HepG2 (cell line): Measurements from ENCODE around the gene SNN. TPM values are rescaled to one million over a fixed set of nuclear protein-coding genes. Genes with fewer than 3 reads are reported as not detected.

ENCODE experiments used
- AKNA ChIP-seq: sonication (generic); formaldehyde crosslinking; IDR thresholded peaks from 2 replicates; pipeline ENCODE4 v1.4.0; 2020; ENCODE audit warnings: missing genetic modification reagents, borderline replicate concordance
- GATAD2A ChIP-seq: IDR thresholded peaks from 2 replicates; pipeline ENCODE4 v1.6.1; 2016
- GPN1 ChIP-seq: sonication (generic); formaldehyde crosslinking; IDR thresholded peaks from 2 replicates; pipeline ENCODE4 v1.5.1; 2020; ENCODE audit warnings: missing genetic modification reagents, borderline replicate concordance
- IRF9 ChIP-seq: sonication (generic); formaldehyde crosslinking; IDR thresholded peaks from 2 replicates; pipeline ENCODE4 v1.8.0; 2022; ENCODE audit warnings: missing genetic modification reagents, mild to moderate bottlenecking, borderline replicate concordance
- KDM3A ChIP-seq: IDR thresholded peaks from 2 replicates; pipeline ENCODE4 v1.6.1; 2018; ENCODE audit warnings: low read depth, missing compliant biosample characterization
- KLF15 ChIP-seq: sonication (generic); formaldehyde crosslinking; IDR thresholded peaks from 2 replicates; pipeline ENCODE4 v1.8.1; 2023; ENCODE audit warnings: borderline replicate concordance, mild to moderate bottlenecking, inconsistent platforms, missing genetic modification reagents, mixed read lengths
- PHF5A ChIP-seq: IDR thresholded peaks from one replicate; pipeline ENCODE4 v1.6.1; 2018; ENCODE audit warnings: low read depth, missing genetic modification reagents; ENCODE audit not compliant: unreplicated experiment
- REPIN1 ChIP-seq: sonication (generic); formaldehyde crosslinking; IDR thresholded peaks from 2 replicates; pipeline ENCODE4 v1.8.0; 2022; ENCODE audit warnings: missing genetic modification reagents, low read depth, mild to moderate bottlenecking, borderline replicate concordance
- THAP9 ChIP-seq: sonication (generic); formaldehyde crosslinking; IDR thresholded peaks from 2 replicates; pipeline ENCODE4; 2020; ENCODE audit warnings: missing genetic modification reagents, mild to moderate bottlenecking, borderline replicate concordance
- THYN1 ChIP-seq: sonication (generic); formaldehyde crosslinking; IDR thresholded peaks from 2 replicates; pipeline ENCODE4 v1.8.1; 2023; ENCODE audit warnings: low read depth, mild to moderate bottlenecking, moderate library complexity, missing genetic modification reagents, borderline replicate concordance
- ZNF263 ChIP-seq: sonication (generic); formaldehyde crosslinking; IDR thresholded peaks from 2 replicates; pipeline ENCODE4 v1.4.0; 2020; ENCODE audit warnings: missing genetic modification reagents
- ZNF543 ChIP-seq: sonication (generic); formaldehyde crosslinking; IDR thresholded peaks from 2 replicates; pipeline ENCODE4 v1.4.0; 2020; ENCODE audit warnings: mild to moderate bottlenecking, missing genetic modification reagents
- ZNF562 ChIP-seq: sonication (generic); formaldehyde crosslinking; IDR thresholded peaks from 2 replicates; pipeline ENCODE4 v1.8.0; 2022; ENCODE audit warnings: missing genetic modification reagents, borderline replicate concordance
- ZNF605 ChIP-seq: sonication (generic); formaldehyde crosslinking; IDR thresholded peaks from 2 replicates; pipeline ENCODE4 v1.8.0; 2022; ENCODE audit warnings: mild to moderate bottlenecking, missing genetic modification reagents
- ZNF737 ChIP-seq: sonication (generic); formaldehyde crosslinking; IDR thresholded peaks from 2 replicates; pipeline ENCODE4 v1.5.0; 2020; ENCODE audit warnings: missing genetic modification reagents, mild to moderate bottlenecking, borderline replicate concordance
- ZSCAN29 ChIP-seq: sonication (generic); formaldehyde crosslinking; conservative IDR thresholded peaks from 2 replicates; pipeline ENCODE4 v1.4.0; 2020; ENCODE audit warnings: mild to moderate bottlenecking, missing genetic modification reagents
- polyA plus RNA-seq, 8 experiments: library from polyadenylated mRNA; depleted of rRNA in 3 of 8; stranded (reverse) in 7 of 8; unstranded in 1 of 8; fragments of >200 nt; fragmentation: Illumina TruSeq in 4 of 8; extraction: Trizol in 4 of 8; gene quantifications; 2 replicates each; pipeline versions ENCODE4 v1.2.1 to v1.2.3, GENCODE V29; 2011 to 2016; ENCODE audit warnings: low read depth in 4 of 8, missing spikeins in 1 of 8, mixed read lengths in 1 of 8; ENCODE audit not compliant: insufficient read depth in 1 of 8
- total RNA-seq, 5 experiments: library from RNA; depleted of rRNA; stranded (reverse); fragments of >200 nt; fragmentation: Illumina TruSeq; extraction: Trizol; gene quantifications; 2 replicates each; pipeline ENCODE4 v1.2.3, GENCODE V29; 2016; ENCODE audit warnings: low read depth in 1 of 5
- TF ChIP-seq, protein P1 (sequence below), 2 experiments: sonication (generic) in 1 of 2; formaldehyde crosslinking in 1 of 2; IDR thresholded peaks; 2 replicates each; pipeline versions ENCODE4 v1.4.0 to v1.6.1; 2018 to 2020; ENCODE audit warnings: missing genetic modification reagents in 2 of 2, borderline replicate concordance in 1 of 2, low read depth in 1 of 2, mild to moderate bottlenecking in 1 of 2, missing biosample characterization in 1 of 2

Gene SNN
- total and polyA plus RNA-seq, 2 of the 13 experiments (the other 11 are each of a cell fraction or from before 2014, with no cell fraction given), result 5.2 to 8.4 TPM

DNA sequence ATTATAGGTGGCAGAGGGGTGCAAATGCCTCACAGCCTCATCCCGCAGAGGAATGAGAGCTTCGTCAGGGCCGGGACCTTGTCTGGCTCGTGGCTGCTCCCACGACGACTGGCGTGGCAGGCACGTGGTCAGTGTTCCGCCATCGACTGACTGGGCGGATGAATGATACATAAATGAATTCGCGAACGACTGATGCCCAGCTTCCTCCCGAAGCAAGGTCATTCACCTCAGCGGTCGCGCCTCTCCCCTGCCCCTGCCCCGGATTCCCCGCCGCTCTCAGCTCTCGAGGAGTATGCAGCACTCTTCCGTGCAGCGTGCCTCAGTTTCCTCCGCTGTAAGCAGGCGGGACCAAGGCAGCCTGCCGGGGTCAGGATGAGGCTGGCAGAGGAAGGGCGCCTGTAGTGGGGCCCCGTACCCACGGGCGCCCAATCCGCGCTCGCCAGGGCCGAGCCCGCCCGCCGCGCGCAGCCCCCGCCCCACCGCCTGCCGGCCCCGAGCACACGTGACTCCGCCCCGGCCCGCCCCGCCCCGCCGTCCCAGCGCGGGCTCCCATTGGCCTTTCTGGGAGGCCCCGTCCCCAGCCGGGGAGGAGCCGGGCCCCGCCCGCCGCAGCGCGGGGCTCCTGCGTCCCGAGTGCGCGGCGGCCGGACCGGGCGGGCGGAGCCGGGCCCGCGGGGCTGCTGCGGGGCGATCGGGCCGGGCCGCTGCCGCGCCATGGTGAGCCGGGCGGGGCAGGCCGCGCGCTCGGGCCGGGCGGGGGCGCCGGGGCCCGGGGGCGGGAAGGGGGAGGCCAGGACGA lies at the start of gene SNN (continued):
- no peak for TF ChIP-seq ZNF605
- TF ChIP-seq REPIN1, result no peak
- TF ChIP-seq, protein P1, sequence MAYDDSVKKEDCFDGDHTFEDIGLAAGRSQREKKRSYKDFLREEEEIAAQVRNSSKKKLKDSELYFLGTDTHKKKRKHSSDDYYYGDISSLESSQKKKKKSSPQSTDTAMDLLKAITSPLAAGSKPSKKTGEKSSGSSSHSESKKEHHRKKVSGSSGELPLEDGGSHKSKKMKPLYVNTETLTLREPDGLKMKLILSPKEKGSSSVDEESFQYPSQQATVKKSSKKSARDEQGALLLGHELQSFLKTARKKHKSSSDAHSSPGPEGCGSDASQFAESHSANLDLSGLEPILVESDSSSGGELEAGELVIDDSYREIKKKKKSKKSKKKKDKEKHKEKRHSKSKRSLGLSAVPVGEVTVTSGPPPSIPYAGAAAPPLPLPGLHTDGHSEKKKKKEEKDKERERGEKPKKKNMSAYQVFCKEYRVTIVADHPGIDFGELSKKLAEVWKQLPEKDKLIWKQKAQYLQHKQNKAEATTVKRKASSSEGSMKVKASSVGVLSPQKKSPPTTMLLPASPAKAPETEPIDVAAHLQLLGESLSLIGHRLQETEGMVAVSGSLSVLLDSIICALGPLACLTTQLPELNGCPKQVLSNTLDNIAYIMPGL (CRISPR knock-in tag; IDR thresholded peaks at IDR 0.05; ENCODE audit: borderline replicate concordance in 1 of 2, low read depth in 1 of 2), result peak in 1 of 2 experiments; percentile 21; a peak in 1 of 4 replicates
- no peak for TF ChIP-seq IRF9 (CRISPR knock-in tag)
- 0 out of 2 replicates have a peak, but pooled peaks have one; percentile 22 for TF ChIP-seq ZSCAN29 (CRISPR knock-in tag)
- TF ChIP-seq THYN1 (CRISPR knock-in tag), result no peak
- peak; percentile 57; the same call in 1 of the 2 replicates for TF ChIP-seq ZNF263
- no peak for TF ChIP-seq KLF15 (CRISPR knock-in tag)
- peak; percentile 27; the same call in 1 of the 2 replicates for TF ChIP-seq THAP9 (CRISPR knock-in tag)
- TF ChIP-seq GATAD2A (CRISPR knock-in tag), result no peak
- TF ChIP-seq KDM3A, result 0 out of 2 replicates have a peak, but pooled peaks have one; percentile 64
- TF ChIP-seq PHF5A, result no peak
- no peak for TF ChIP-seq AKNA (CRISPR knock-in tag)
- TF ChIP-seq ZNF562 (CRISPR knock-in tag), result no peak
- TF ChIP-seq ZNF543, result 0 out of 2 replicates have a peak, but pooled peaks have one; percentile 37
- no peak for TF ChIP-seq GPN1
- no peak for TF ChIP-seq ZNF737 (CRISPR knock-in tag)
